T-cell (primary cell): Measurements from ENCODE around the gene HAAO. TPM values are rescaled to one million over a fixed set of nuclear protein-coding genes. Genes with fewer than 3 reads are reported as not detected.
A peak's percentile ranks its signal among the peaks of the same experiment; 100 is the strongest.

Experiments
- ATAC-seq, 4 experiments: fragments of 200-7000 bp in 3 of 4; fragments of 150-1000 bp in 1 of 4; cut with Tn5 transposase; replicated peaks in 1 of 4; 1 replicate in 3 of 4; 2 replicates in 1 of 4; pipeline ENCODE4 v1.10.0; 2021; ENCODE audit warnings: moderate library complexity in 3 of 4, mild to moderate bottlenecking in 2 of 4, moderate number of reproducible peaks in 1 of 4
- CTCF ChIA-PET, 2 donors: fragments of 300-600 bp; sonication (Branson Sonifier 250); formaldehyde crosslinking; loops; one replicate each; lab custom pipeline; 2022; ENCODE audit warnings: antibody characterized with exemption in 2 of 2; lab: Charles Lee
- POLR2A ChIA-PET, 2 donors: fragments of 300-600 bp; sonication (Branson Sonifier 250); formaldehyde crosslinking; loops; one replicate each; lab custom pipeline; 2022; ENCODE audit warnings: antibody characterized with exemption in 2 of 2; lab: Charles Lee
- DNase-seq, 35 experiments: peaks; one replicate each; pipeline versions ENCODE4 v3.0.0 to v3.0.0-alpha.2; 2013 to 2023
- H3K27ac ChIP-seq: one replicate; pipeline ENCODE4 v1.5.1; 2013; ENCODE audit warnings: low read length
- H3K27me3 ChIP-seq, 2 experiments: replicated peaks in 1 of 2; 1 replicate in 1 of 2; 2 replicates in 1 of 2; pipeline versions ENCODE4 v1.6.1 to v1.7.0; 2013; ENCODE audit warnings: low read length in 1 of 2, mixed read lengths in 1 of 2; ENCODE audit not compliant: control insufficient read depth in 2 of 2, insufficient read depth in 2 of 2; ENCODE audit errors: extremely low read depth in 1 of 2
- H3K36me3 ChIP-seq, 2 donors: 1 replicate in 1 of 2; 2 replicates in 1 of 2; pipeline versions ENCODE4 v1.6.1 to v1.7.0; 2013; ENCODE audit warnings: low read length in 1 of 2; ENCODE audit not compliant: control insufficient read depth in 2 of 2, insufficient read depth in 1 of 2; ENCODE audit errors: extremely low read depth in 1 of 2
- H3K4me1 ChIP-seq, 2 experiments: 1 replicate in 1 of 2; 2 replicates in 1 of 2; pipeline versions ENCODE4 v1.6.1 to v1.7.0; 2013; ENCODE audit warnings: low read length in 2 of 2, mixed read lengths in 1 of 2; ENCODE audit not compliant: insufficient read depth in 2 of 2, control insufficient read depth in 1 of 2; ENCODE audit errors: extremely low read depth in 1 of 2
- H3K4me3 ChIP-seq, 2 donors: 1 replicate in 1 of 2; 2 replicates in 1 of 2; pipeline versions ENCODE4 v1.5.1 to v1.7.0; 2013; ENCODE audit warnings: mild to moderate bottlenecking in 2 of 2, low read length in 1 of 2, moderate library complexity in 1 of 2; ENCODE audit not compliant: control insufficient read depth in 1 of 2; ENCODE audit errors: extremely low read depth in 1 of 2
- H3K9me3 ChIP-seq: 2 replicates; pipeline ENCODE4 v1.7.0; 2013
- H3K27ac Mint-ChIP-seq, 2 donors: one replicate each; pipeline ENCODE4 v1.8.0; 2020 to 2021; ENCODE audit warnings: mild to moderate bottlenecking in 2 of 2, mixed read lengths in 2 of 2
- H3K27me3 Mint-ChIP-seq, 2 donors: one replicate each; pipeline ENCODE4 v1.8.0; 2021 to 2022; ENCODE audit warnings: mixed read lengths in 2 of 2
- H3K36me3 Mint-ChIP-seq: one replicate; pipeline ENCODE4 v1.8.0; 2021; ENCODE audit warnings: mixed read lengths
- H3K4me1 Mint-ChIP-seq, 3 donors: one replicate each; pipeline ENCODE4 v1.8.0; 2020 to 2022; ENCODE audit warnings: mixed read lengths in 3 of 3, mild to moderate bottlenecking in 1 of 3
- H3K4me3 Mint-ChIP-seq, 3 donors: one replicate each; pipeline ENCODE4 v1.8.0; 2020 to 2022; ENCODE audit warnings: mild to moderate bottlenecking in 3 of 3, mixed read lengths in 3 of 3, moderate library complexity in 3 of 3
- H3K9me3 Mint-ChIP-seq, 3 donors: one replicate each; pipeline ENCODE4 v1.8.0; 2020 to 2022; ENCODE audit warnings: mixed read lengths in 3 of 3
- WGBS: methylation state at CpG from one replicate; pipeline ENCODE4 v1.1.5; 2013; ENCODE audit warnings: missing lambda C conversion rate; ENCODE audit not compliant: insufficient coverage; 5-methylcytosine and 5-hydroxymethylcytosine counted together
- total RNA-seq, 35 experiments: library from RNA in 6 of 35; stranded (reverse) in 6 of 35; fragments of 120-200 nt in 1 of 35; gene quantifications; one replicate each; pipeline versions ENCODE4 v1.2.1 to v1.2.4 and lab custom pipeline; 2013 to 2026

HAAO gene
- total RNA-seq, 5 donors from 2014 or later (not counting 1 experiment from before 2014, with no cell fraction given), result 0.38 to 0.72 (median 0.61) TPM; not detected in 2

- Mint-ChIP-seq H3K4me1 (peaks cover 10 to 18% (median 17%) of the 10 kb centered on the region in 3 donors), H3K27ac (peak overlapping the region in 1 of 2 donors; percentile 19), H3K36me3 (no peaks in the 10 kb centered on the region), H3K4me3 (peak overlapping the region in 1 of 3 donors; percentile 73), H3K9me3 (no peaks in the 10 kb centered on the region), H3K27me3 (peaks cover 0 to 3% of the 10 kb centered on the region in 2 donors)
- DNase-seq (peak; percentile 36 to 83 (median 60)), ATAC-seq (peak; percentile 89 to 93 (median 90))
- Histone ChIP-seq H3K36me3 (no peaks in the 10 kb centered on the region), H3K4me1 (peaks cover 0 to 14% of the 10 kb centered on the region in 2 experiments), H3K4me3 (no peak overlapping the region), H3K27me3 (peaks cover 0 to 12% of the 10 kb centered on the region in 2 experiments), H3K27ac (no peak overlapping the region), H3K9me3 (no peaks in the 10 kb centered on the region)
- 6% methylated on average over 6 of the region's 12 CpGs for WGBS
- ChIA-PET CTCF (interaction anchor here (0.5 to 2.0 kb wide), 9 partner anchors 10 to 712 kb away, joined by 3 to 7 read pairs (median 4); no protein-coding TSS in a partner anchor), POLR2A (no interaction called here)
These were observed 36.4 kb upstream of the HAAO start for GRCh38 chr2:42828487-42829425.

- H3K36me3 ChIP-seq, result no peaks in the 10 kb centered on the region
- H3K4me1 ChIP-seq, result peaks cover 0 to 14% of the 10 kb centered on the region in 2 experiments
- peak overlapping the region in 1 of 2 donors; percentile 19 for H3K27ac Mint-ChIP-seq
- no peaks in the 10 kb centered on the region for H3K9me3 ChIP-seq
- H3K9me3 Mint-ChIP-seq, result no peaks in the 10 kb centered on the region
- peak; percentile 21 to 87 (median 69) for DNase-seq
- H3K27ac ChIP-seq, result no peak overlapping the region
- POLR2A ChIA-PET, result no interaction called here
- H3K4me3 Mint-ChIP-seq, result peak overlapping the region; percentile 41 to 73 (median 58)
- peaks cover 0 to 3% of the 10 kb centered on the region in 2 donors for H3K27me3 Mint-ChIP-seq
- H3K4me3 ChIP-seq, result peak overlapping the region in 1 of 2 donors; percentile 46
- H3K36me3 Mint-ChIP-seq, result no peaks in the 10 kb centered on the region
- 30% methylated on average over 45 of the region's 47 CpGs for WGBS
- ATAC-seq, result peak; percentile 72 to 81 (median 78)
- peaks cover 10 to 18% (median 17%) of the 10 kb centered on the region in 3 donors for H3K4me1 Mint-ChIP-seq
- peaks cover 0 to 12% of the 10 kb centered on the region in 2 experiments for H3K27me3 ChIP-seq
- CTCF ChIA-PET, result interaction anchor here (0.5 to 2.0 kb wide), 8 partner anchors 11 to 401 kb away, joined by 3 to 7 read pairs (median 4); no protein-coding TSS in a partner anchor
These were observed 35.5 kb upstream of the HAAO start for GRCh38 chr2:42827647-42828486.

GRCh38 chr2:42826231-42826630, 33.8 kb upstream of the HAAO start:
- peaks cover 0 to 3% of the 10 kb centered on the region in 2 donors for H3K27me3 Mint-ChIP-seq
- no peak overlapping the region for H3K4me3 Mint-ChIP-seq
- Histone ChIP-seq H3K4me1 (peaks cover 0 to 14% of the 10 kb centered on the region in 2 experiments), H3K9me3 (no peaks in the 10 kb centered on the region), H3K27me3 (peaks cover 0 to 12% of the 10 kb centered on the region in 2 experiments), H3K4me3 (no peak overlapping the region), H3K27ac (no peak overlapping the region), H3K36me3 (no peaks in the 10 kb centered on the region)
- no peak for ATAC-seq
- H3K27ac Mint-ChIP-seq, result no peak overlapping the region
- no peaks in the 10 kb centered on the region for H3K36me3 Mint-ChIP-seq
- no peaks in the 10 kb centered on the region for H3K9me3 Mint-ChIP-seq
- DNase-seq, result no peak
- peaks cover 10 to 18% (median 17%) of the 10 kb centered on the region in 3 donors for H3K4me1 Mint-ChIP-seq
- WGBS, result 100% methylated on average over 3 of the region's 5 CpGs
- ChIA-PET POLR2A (no interaction called here), CTCF (no interaction called here)

GRCh38 chr2:42824454-42824807, 32.0 kb upstream of the HAAO start:
- no peaks in the 10 kb centered on the region for H3K9me3 Mint-ChIP-seq
- peaks cover 10 to 18% (median 17%) of the 10 kb centered on the region in 3 donors for H3K4me1 Mint-ChIP-seq
- ChIA-PET POLR2A (no interaction called here), CTCF (interaction anchor here in 1 of 2 donors (1.0 kb wide), 1 partner anchor 32 kb away, joined by 6 read pairs; the partner anchor contains the start of gene HAAO)
- H3K27ac ChIP-seq, result no peak overlapping the region
- WGBS, result no CpG with 5 or more reads among the region's 2 CpGs
- peaks cover 0 to 12% of the 10 kb centered on the region in 2 experiments for H3K27me3 ChIP-seq
- H3K9me3 ChIP-seq, result no peaks in the 10 kb centered on the region
- peaks cover 0 to 3% of the 10 kb centered on the region in 2 donors for H3K27me3 Mint-ChIP-seq
- DNase-seq, result no peak
- no peak for ATAC-seq
- H3K4me3 Mint-ChIP-seq, result no peak overlapping the region
- no peaks in the 10 kb centered on the region for H3K36me3 ChIP-seq
- no peaks in the 10 kb centered on the region for H3K36me3 Mint-ChIP-seq
- no peak overlapping the region for H3K27ac Mint-ChIP-seq
- H3K4me3 ChIP-seq, result no peak overlapping the region
- peaks cover 0 to 14% of the 10 kb centered on the region in 2 experiments for H3K4me1 ChIP-seq

- DNase-seq (no peak), ATAC-seq (no peak)
- H3K4me1 ChIP-seq, result peaks cover 0 to 14% of the 10 kb centered on the region in 2 experiments
- Mint-ChIP-seq H3K27me3 (peaks cover 0 to 3% of the 10 kb centered on the region in 2 donors), H3K36me3 (no peaks in the 10 kb centered on the region), H3K9me3 (no peaks in the 10 kb centered on the region), H3K27ac (no peak overlapping the region), H3K4me1 (peaks cover 10 to 15% (median 14%) of the 10 kb centered on the region in 3 donors), H3K4me3 (no peak overlapping the region)
- no peaks in the 10 kb centered on the region for H3K36me3 ChIP-seq
- H3K27me3 ChIP-seq, result peaks cover 0 to 12% of the 10 kb centered on the region in 2 experiments
- no peak overlapping the region for H3K4me3 ChIP-seq
- no peaks in the 10 kb centered on the region for H3K9me3 ChIP-seq
- CTCF ChIA-PET, result no interaction called here
- POLR2A ChIA-PET, result no interaction called here
- WGBS, result 77% methylated on average over 7 of the region's 11 CpGs
- H3K27ac ChIP-seq, result no peak overlapping the region
These were observed 31.5 kb upstream of the HAAO start for GRCh38 chr2:42823744-42824453.
